DOHH2 (cell line): ENCODE measurements around the gene LCN10.

Experiments used
- EZH2phosphoT487 ChIP-seq: fragments of 200-600 bp; sonication (generic); IDR thresholded peaks from 2 replicates; pipeline ENCODE4 v1.6.1; 2017; ENCODE audit warnings: borderline replicate concordance, mild to moderate bottlenecking, antibody characterized with exemption, low read length, moderate library complexity, mixed read lengths
- TF ChIP-seq, protein P1 (sequence below): fragments of 200-600 bp; sonication (generic); IDR thresholded peaks from one replicate; pipeline ENCODE4 v1.5.1; 2014; ENCODE audit warnings: antibody characterized with exemption, mild to moderate bottlenecking, low read depth, low read length; ENCODE audit not compliant: poor library complexity, severe bottlenecking

DNA sequence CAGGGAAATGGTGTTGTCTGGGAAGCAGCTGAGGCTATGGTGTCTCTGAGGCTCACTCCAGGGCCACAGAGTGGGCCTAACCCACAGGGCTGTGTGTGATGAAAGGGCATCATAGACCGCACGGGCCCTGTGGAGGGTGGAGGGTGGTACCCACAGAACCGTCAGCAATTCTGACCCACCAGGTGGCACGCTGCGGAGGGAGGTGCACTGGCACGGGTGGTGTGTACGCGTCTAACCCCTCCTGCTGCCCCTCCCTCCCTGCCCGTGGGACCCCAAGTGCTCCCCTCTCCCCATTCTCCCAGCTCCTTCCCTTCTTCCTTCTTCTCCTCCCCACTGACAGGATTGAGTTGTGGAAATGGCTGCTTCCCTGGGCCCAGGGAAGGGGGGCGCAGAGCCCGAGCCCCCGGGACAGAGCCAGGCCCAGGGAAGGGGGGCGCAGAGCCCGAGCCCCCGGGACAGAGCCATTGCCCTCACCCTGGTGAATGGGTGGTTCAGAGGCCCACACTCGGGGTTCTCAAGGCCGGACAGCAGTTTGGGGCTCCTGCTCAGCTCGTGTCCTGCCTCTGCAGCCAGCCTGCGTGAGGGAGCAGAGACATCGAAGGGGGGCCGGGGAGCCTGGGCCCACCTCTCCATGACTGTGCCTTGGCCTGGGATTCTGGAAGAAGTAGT lies 6.8 kb downstream of the LCN10 start:
- TF ChIP-seq, protein P1, sequence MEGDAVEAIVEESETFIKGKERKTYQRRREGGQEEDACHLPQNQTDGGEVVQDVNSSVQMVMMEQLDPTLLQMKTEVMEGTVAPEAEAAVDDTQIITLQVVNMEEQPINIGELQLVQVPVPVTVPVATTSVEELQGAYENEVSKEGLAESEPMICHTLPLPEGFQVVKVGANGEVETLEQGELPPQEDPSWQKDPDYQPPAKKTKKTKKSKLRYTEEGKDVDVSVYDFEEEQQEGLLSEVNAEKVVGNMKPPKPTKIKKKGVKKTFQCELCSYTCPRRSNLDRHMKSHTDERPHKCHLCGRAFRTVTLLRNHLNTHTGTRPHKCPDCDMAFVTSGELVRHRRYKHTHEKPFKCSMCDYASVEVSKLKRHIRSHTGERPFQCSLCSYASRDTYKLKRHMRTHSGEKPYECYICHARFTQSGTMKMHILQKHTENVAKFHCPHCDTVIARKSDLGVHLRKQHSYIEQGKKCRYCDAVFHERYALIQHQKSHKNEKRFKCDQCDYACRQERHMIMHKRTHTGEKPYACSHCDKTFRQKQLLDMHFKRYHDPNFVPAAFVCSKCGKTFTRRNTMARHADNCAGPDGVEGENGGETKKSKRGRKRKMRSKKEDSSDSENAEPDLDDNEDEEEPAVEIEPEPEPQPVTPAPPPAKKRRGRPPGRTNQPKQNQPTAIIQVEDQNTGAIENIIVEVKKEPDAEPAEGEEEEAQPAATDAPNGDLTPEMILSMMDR = no peak
- no peak for TF ChIP-seq EZH2phosphoT487
